ENCODE measurements around the gene FAXC. TPM values are rescaled to one million over a fixed set of nuclear protein-coding genes. Genes with fewer than 3 reads are reported as not detected.

The FAXC gene
- total and polyA plus RNA-seq, 10 donors: 0.05 to 1.0 (median 0.25) TPM; not detected in 1

DNA sequence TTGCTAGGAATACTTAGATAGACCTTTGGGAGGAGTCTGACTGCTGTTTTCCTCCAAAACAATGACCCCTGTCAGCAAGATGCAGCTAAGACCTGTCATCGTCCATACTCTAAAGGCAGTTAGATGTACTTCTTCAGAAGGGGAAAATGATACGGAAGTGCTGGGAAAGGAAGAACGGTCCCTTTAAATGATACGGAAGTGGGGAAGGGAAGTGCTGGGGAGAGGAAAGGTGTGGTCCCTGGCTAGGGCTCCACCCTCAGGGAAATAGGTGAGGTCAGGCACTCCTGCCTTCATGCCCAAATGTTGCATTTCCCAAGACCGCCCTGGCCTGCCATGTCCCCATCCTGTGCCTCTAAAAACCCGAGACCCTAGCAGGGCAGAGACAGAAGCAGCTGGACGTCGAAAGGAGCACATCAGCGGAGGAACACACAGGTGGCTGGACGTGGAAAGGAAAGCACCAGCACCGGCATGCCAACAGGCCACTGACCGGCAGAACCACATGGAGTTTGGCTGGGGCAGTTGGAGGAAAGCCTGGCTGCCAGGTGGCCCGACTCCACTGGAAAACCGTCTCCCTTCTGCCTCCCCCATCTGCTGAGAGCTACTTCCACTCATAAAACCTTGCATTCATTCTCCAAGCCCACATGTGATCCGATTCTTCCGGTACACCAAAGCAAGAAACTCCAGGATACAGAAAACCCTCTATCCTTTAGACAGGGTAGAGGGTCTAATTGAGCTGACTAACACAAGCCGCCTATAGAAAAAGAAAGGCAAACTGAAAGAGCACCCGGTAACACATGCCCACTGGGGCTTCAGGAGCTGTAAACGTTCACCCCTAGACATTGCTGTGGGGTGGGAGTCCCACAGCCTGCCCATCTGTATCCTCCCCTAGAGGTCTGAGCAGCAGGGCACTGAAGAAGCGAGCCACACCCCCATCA, 94.6 kb downstream of the FAXC start:
- TF ChIP-seq POLR2A (IDR thresholded peaks at IDR 0.05): no peak
- TF ChIP-seq, protein P1, sequence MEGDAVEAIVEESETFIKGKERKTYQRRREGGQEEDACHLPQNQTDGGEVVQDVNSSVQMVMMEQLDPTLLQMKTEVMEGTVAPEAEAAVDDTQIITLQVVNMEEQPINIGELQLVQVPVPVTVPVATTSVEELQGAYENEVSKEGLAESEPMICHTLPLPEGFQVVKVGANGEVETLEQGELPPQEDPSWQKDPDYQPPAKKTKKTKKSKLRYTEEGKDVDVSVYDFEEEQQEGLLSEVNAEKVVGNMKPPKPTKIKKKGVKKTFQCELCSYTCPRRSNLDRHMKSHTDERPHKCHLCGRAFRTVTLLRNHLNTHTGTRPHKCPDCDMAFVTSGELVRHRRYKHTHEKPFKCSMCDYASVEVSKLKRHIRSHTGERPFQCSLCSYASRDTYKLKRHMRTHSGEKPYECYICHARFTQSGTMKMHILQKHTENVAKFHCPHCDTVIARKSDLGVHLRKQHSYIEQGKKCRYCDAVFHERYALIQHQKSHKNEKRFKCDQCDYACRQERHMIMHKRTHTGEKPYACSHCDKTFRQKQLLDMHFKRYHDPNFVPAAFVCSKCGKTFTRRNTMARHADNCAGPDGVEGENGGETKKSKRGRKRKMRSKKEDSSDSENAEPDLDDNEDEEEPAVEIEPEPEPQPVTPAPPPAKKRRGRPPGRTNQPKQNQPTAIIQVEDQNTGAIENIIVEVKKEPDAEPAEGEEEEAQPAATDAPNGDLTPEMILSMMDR (IDR thresholded peaks at IDR 0.05 in 8 of 11, conservative IDR thresholded peaks at IDR 0.05 in 3 of 11): no peak
- no peak for TF ChIP-seq POLR2AphosphoS5 (IDR thresholded peaks at IDR 0.05)
- H3K36me3 ChIP-seq: no peaks in the 10 kb centered on the region
- intact Hi-C loops (cut with DNase I; ENCODE audit: low total_unique reads): no loop called here
- no peaks in the 10 kb centered on the region for H3K4me1 ChIP-seq
- 76 to 83% (median 79%) methylated on average over 20 of the region's 20 CpGs for WGBS, 5 donors
- no peak overlapping the region for H3K27ac ChIP-seq
- no peak overlapping the region for H3K4me3 ChIP-seq
- no peak for DNase-seq
- H3K9me3 ChIP-seq: no peaks in the 10 kb centered on the region
- H3K27me3 ChIP-seq (replicated peaks in 1 of 7): peaks cover 0 to 4% (median 0%) of the 10 kb centered on the region in 7 donors

DNA sequence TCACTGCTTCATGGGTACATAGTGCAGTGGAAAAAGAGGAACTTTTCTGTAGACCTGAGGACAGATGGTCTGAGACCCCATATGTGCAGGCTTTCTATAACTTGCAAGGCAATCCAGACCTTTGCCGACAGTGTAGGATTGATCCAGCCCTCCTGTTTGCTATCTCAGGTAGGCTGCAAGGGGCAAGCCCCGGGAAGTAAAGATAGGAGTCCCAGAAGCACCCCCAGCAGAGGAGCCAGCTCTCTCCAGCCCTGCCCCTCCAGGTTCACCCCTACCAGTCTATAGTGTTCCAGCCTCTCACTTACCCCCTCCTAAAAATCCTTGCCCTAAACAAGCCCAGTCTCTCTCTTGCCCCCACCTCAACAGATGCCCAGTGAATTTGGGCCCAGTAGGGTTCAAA, 96.2 kb downstream of the FAXC start:
- DNase-seq: no peak
- no peaks in the 10 kb centered on the region for H3K4me1 ChIP-seq
- H3K9me3 ChIP-seq: no peaks in the 10 kb centered on the region
- H3K27me3 ChIP-seq (replicated peaks in 1 of 7): peaks cover 0 to 4% (median 0%) of the 10 kb centered on the region in 7 donors
- H3K36me3 ChIP-seq: no peaks in the 10 kb centered on the region
- intact Hi-C loops (cut with DNase I; ENCODE audit: low total_unique reads): no loop called here
- H3K4me3 ChIP-seq: no peak overlapping the region
- TF ChIP-seq POLR2A (IDR thresholded peaks at IDR 0.05): no peak
- TF ChIP-seq POLR2AphosphoS5 (IDR thresholded peaks at IDR 0.05): no peak
- TF ChIP-seq, protein P1 (IDR thresholded peaks at IDR 0.05 in 8 of 11, conservative IDR thresholded peaks at IDR 0.05 in 3 of 11): no peak
- no peak overlapping the region for H3K27ac ChIP-seq
- 73 to 97% (median 86%) methylated on average over 2 of the region's 2 CpGs for WGBS, 5 donors

DNA sequence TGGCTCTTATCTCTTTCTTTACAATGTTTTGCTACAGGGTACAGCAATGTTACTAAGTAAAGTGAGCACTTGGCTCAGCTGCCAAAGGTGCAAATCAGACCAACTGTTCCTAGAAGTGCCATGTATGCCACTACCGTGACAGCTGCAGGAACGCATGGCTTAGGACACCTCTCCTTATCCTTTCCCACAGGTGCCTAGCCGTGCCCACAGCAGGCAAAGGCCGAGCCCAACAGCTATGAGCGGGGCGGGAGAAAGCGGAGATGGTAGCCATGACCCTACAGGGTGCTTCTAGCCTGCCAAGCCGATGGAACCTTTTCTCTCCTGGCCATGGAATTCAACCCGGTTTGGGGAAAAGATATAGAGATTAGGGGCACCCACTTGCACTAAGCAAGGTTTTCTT, 97.1 kb downstream of the FAXC start:
- Histone ChIP-seq H3K4me3 (no peak overlapping the region), H3K27ac (no peak overlapping the region), H3K9me3 (no peaks in the 10 kb centered on the region), H3K36me3 (no peaks in the 10 kb centered on the region), H3K27me3 (replicated peaks in 1 of 7) (no peaks in the 10 kb centered on the region), H3K4me1 (no peaks in the 10 kb centered on the region)
- no peak for DNase-seq
- TF ChIP-seq POLR2AphosphoS5 (IDR thresholded peaks at IDR 0.05) (no peak), POLR2A (IDR thresholded peaks at IDR 0.05) (no peak)
- TF ChIP-seq, protein P1 (IDR thresholded peaks at IDR 0.05 in 8 of 11, conservative IDR thresholded peaks at IDR 0.05 in 3 of 11): no peak
- 78 to 92% (median 86%) methylated on average over 9 of the region's 9 CpGs for WGBS, 5 donors
- intact Hi-C loops (cut with DNase I; ENCODE audit: low total_unique reads): no loop called here

DNA sequence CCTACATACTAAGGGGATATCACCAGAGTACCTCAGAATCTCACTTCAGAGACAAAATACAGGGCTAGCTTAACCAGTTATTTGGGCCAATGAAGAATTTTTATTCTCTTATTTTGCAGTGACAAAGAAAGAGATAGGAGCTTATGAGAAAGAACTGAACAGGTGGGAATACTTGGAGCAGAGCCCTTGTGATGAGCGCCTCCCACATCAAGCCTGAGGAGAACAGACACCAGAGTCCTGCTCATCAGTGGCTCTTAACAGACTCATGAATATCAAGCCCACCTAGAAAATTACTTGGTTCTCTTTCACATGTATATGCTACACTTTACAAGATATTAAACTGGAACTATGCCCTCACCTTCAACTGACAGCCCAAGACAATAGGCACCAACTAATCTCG, 99.0 kb downstream of the FAXC start:
- H3K9me3 ChIP-seq: no peaks in the 10 kb centered on the region
- H3K4me3 ChIP-seq: no peak overlapping the region
- no peak overlapping the region for H3K27ac ChIP-seq
- H3K4me1 ChIP-seq: no peaks in the 10 kb centered on the region
- TF ChIP-seq POLR2A (IDR thresholded peaks at IDR 0.05) (no peak), POLR2AphosphoS5 (IDR thresholded peaks at IDR 0.05) (no peak)
- TF ChIP-seq, protein P1 (IDR thresholded peaks at IDR 0.05 in 8 of 11, conservative IDR thresholded peaks at IDR 0.05 in 3 of 11): no peak
- DNase-seq: no peak
- intact Hi-C loops (cut with DNase I; ENCODE audit: low total_unique reads): no loop called here
- WGBS, 5 donors: 85 to 94% (median 90%) methylated on average over 2 of the region's 2 CpGs
- H3K36me3 ChIP-seq: no peaks in the 10 kb centered on the region
- H3K27me3 ChIP-seq (replicated peaks in 1 of 7): no peaks in the 10 kb centered on the region
